Fibroblast of skin of scalp (primary cell): Measurements from ENCODE around the gene MADD.

Source experiments
- DNase-seq: peaks from one replicate; pipeline ENCODE4 v3.0.0-alpha.2; 2013

MADD gene

GRCh38 chr11:47342036-47342803 is 72.3 kb downstream of the MADD start:
- DNase-seq = no peak

GRCh38 chr11:47342854-47343253 is 72.9 kb downstream of the MADD start:
- no peak for DNase-seq

GRCh38 chr11:47345890-47346563 is 76.1 kb downstream of the MADD start:
- no peak for DNase-seq

- DNase-seq = no peak
Measured at GRCh38 chr11:47347137-47347536, 77.2 kb downstream of the MADD start.

- DNase-seq = no peak
Measured at GRCh38 chr11:47348131-47348802, 78.3 kb downstream of the MADD start.

- peak; percentile 27 for DNase-seq
Measured at GRCh38 chr11:47348859-47349258, 78.9 kb downstream of the MADD start.

DNA sequence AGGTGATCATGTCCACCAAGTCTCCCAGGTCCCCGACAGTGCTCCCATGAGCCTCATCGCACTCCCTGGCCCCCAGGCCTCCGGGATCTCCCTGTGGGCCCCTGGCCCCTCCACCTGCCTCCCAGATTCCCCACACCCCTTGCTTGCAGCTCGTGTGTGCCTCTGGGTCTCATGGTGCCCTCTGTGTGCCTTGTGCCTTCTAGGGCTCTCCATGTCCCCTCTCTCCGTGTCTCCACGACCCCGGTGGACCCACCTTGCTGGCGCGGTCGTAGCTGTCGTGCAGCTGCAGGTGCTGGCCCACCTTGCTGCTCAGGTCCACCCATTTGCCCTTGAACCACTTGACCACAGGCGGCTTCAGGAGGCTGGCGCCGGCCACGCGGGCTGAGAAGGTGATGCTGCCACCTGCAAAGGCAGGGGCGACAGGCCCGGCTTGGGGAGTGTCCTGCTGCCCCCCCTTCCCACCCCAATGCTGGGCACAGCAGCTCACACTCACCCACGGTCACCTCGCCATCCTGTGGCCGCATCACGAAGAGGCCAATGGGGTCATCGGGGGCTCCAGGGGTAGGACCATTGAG is 79.7 kb downstream of the MADD start:
- DNase-seq = no peak

GRCh38 chr11:47350315-47350714 is 80.4 kb downstream of the MADD start:
- no peak for DNase-seq

DNA sequence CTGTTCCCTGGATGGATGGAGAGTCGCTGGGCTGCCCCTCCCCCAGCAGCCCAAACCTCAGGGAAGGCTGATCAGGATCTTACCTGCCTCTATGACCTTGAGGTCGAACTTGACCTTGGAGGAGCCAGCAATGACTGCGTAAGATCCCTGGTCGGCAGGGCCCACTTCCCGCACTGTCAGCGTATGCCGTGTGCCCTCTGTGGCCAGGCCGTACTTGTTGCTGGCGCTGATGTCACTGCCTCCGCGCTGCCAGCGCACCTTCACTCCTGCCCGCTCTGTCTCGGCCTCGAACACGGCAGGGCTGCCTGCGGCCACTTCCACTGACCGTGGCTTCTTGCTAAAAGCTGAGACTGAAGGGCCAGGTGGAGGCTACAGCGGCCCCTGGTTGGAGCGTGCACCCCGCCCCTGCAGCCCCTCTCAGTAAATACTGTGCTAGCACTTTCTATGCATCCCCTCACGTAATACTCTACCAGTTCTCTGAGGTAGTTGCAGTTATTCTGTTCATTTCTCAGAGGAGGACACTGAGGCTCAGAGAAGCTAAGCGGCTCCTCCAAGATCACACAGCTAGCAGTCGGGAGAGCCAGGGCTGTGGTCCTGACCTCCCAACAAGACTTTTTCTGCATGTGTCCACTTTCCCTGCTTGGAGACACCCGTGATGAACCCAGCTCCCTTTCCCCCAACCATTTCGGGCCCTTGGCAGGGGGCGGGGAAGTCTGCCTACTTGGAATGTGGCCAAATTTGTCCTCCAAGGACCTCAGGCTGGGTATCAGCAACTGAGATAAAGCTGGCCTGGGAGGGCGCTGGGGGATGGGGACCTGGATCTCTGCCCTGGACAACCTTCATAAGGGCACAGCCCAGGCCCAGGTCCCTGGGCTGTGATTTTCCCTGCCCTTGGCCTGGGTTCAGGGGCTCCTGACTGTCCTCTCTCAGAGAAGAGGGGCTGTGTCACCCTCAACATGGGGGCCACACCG is 81.5 kb downstream of the MADD start:
- DNase-seq = no peak

GRCh38 chr11:47352556-47352955 is 82.6 kb downstream of the MADD start, which contains the start of gene MYBPC3:
Gene MYBPC3, minus strand, starts transcription at chr11:47352702. Its CDS starts 55 bp downstream, at chr11:47352647.
- DNase-seq = no peak

DNA sequence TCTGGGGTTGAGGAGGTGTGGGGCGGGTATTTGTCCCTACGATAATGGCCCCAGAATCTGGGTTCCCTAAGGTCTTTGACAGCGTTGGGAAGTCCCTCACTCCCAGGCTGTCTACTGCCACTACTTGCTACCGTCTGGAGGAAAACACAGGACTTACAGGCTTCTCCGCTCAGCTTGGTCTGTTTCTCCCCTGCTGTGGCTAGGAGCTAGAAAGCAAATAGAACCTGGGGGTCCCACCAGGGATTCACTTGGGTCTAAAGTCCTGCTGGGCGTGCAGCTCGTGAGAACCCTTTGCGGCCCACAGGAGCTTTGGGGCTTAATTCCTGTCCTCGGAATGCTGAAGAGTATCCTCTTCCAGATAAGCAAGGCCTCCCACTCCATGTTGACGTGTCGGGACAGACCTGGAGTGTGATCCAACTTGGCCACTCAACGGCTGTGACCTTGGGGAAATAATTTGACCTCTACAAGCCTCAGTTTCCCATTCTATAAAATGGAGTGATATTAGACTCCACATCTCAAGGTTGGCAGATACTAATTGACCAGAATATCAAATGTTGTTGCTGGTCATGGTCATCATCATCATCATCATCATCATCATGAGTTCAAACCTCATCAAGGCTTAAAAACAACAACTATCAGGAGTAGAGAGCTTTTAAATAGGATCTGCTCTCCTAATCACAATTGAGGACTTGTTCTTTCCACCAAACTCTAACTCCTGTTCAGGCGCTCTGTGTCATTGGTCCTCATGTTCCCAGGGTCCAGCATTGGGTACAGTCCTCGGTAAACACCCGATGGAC is 84.2 kb downstream of the MADD start:
- no peak for DNase-seq

GRCh38 chr11:47354913-47355282 is 85.0 kb downstream of the MADD start:
- no peak for DNase-seq

DNA sequence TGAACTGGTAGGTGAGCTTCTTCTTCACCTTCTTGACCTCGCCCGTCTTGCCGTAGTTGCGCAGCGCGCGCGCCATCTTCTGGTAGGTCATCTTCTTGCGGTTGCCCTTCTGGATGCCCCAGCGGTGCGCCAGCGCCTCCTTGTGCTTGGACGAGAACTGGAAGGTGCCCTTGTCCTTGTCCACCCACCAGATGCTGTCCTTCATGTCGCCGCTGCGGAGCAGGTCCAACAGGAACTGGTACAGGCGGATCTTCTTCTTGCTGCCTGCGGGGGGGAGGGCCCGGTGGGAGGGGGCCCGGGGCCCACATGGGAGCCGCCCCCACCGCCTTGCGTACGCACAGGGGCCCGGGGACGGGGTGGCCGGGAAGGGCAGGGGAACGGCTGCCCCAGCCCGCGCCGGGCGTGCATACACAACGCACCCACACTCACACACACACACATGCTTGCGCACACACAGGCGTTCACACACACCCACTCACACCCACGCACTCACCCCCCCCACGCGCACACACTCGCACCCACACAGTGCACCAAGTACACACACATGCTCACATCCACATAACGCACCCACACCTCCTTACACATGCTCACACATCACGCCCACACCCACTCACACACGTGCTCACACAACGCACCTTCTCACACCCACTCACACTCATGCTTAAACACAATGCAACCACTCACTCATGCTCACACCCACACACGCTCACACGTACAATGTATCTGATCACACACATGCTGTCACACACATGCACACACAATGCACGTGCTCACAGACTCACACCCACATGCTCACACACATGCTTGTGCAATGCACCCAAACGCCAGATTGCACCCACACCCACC is 85.6 kb downstream of the MADD start:
- peak; percentile 90 for DNase-seq

GRCh38 chr11:47356129-47356997 is 86.4 kb downstream of the MADD start:
- DNase-seq = no peak

GRCh38 chr11:47356998-47357329 is 87.0 kb downstream of the MADD start:
- no peak for DNase-seq

DNA sequence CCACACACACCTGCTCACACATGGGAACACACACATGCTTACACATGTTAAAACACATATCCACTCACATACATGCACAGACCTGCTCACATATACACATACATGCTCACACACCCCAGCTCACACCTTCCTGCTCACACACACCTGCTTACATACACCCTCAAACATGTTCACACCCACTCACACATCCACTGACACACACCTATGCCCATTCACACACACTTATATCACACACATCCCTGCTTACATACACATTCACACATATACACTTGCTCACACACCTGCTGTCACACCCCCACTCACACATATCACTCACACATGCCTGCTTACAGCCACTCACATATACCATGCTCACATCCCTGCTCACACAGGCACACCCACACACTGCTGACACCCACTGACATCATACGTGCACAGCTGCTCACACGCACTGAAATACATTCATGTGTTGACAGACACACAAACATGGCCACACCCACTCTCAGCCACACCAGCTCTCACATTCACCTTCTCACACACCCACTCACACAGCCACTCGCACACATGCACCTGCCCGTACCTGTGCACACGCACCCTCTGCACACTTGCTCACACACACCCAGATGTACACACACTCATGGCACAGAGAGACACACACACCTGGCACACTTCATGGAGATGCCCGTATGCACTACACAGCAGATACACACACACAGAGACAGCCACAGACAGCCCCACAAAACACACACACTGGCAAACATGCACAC is 88.2 kb downstream of the MADD start:
- no peak for DNase-seq

DNA sequence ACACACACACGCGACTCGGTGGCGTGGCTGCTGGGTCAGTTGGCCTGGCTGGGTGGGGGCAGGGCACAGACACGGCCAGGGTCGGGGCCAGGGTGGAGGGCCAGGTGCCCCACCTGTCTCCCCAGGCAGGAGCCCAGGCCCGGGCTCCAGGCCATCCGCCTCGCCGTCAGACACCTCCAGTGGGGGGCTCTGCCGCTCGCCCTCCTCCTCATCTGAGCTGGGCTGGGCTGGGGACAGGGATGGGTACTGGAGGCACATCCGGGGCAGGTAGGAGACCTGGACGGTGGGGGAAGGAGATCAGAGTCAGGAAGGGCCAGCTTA is 88.8 kb downstream of the MADD start:
- DNase-seq = no peak

DNA sequence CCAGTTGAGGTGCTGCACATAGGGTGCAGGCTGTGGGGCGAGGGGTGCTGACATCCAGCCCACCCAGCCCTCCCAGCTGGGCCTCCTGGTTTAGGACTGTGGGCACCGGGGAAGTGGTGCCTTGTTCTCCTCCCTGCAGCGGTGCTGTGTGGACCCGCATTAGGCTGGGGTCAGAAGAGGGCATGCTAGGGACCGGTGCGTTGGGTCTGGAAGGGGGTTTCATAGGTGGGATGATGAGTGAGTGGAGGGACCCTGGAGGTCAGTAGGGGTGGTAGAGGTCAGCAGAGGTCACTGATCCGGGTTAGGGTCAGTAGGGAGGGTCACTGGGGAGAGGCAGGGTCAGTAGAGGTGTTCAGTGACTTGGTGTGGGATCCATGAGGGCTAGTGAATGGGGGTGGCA is 89.2 kb downstream of the MADD start:
- DNase-seq = no peak

DNA sequence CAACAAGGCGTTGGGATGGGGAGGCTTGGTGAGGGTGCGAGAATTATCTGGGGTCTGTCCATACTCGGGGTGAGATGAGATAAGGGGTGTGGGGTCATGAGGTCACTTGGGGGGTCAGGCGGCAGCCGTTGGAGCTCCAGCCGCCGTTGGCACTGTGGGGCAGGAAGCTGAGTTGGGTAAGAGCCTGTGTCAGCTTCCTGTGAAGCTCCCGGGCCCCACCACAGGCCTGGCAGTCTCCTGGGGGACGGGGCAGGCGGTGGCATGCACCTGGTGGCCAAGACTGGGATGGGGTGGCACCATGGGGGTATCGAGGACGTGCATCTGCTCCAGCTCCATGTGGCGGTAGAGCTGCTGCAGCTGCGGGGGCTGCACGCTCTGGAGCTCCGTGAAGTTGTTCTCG is 89.7 kb downstream of the MADD start:
- no peak for DNase-seq
